ENCODE data around the gene ZC2HC1B. TPM values are rescaled to one million over a fixed set of nuclear protein-coding genes. Genes with fewer than 3 reads are reported as not detected.

Gene ZC2HC1B
- total and polyA plus RNA-seq, 9 of the 15 experiments (the other 6 are each of a cell fraction or from before 2014, with no cell fraction given): not detected

DNA sequence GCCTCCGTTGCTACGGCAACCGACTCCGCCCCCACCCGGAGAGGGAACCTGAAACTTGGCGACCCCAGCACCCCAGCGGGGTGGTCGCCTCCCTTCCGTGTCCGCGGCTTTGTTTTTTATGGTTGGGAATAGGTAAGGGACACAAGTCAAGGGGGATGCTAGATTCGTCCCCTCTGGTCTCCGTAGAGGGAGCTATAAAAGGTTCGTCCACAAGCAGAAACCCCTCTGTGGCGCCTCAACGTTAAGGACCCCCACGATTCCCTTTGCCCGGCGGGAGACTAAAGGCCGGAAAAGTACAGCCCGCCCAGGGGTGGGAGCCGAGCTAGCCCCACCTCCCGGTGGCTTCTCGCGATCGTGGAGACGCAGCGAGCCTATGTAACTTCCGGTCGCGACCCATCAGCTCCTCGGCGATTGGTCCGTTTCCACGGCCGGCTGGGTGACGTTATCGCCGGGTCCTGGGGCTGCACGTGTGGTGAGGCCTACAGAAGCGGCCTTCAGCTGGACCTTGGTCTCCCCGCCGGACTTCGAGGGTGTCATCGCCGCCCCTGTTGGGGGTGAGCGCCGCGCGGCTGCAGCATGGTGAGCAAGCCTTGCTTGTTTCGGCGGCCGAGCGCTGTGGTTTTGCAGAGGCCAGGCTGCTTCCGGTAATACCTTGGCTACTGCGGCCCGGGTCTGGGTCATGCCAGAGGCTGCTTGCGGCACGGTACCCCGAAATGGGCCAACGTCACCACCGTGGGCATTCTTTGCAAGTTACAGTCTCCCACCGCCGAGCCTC is 21.2 kb upstream of the ZC2HC1B start, which contains the start of gene LTV1 (continued):
- TF ChIP-seq PHF8 (IDR thresholded peaks at IDR 0.05; ENCODE audit: borderline replicate concordance, low read length) (peak; percentile 99), GTF2F1 (IDR thresholded peaks at IDR 0.05; ENCODE audit: low read depth, low read length) (peak; percentile 76; the same call in 1 of the 2 replicates), JUN (IDR thresholded peaks at IDR 0.05; ENCODE audit: borderline replicate concordance, low read depth, low read length) (peak; percentile 88; the same call in 1 of the 2 replicates), JUN (CRISPR knock-in tag; IDR thresholded peaks at IDR 0.05; ENCODE audit: borderline replicate concordance) (peak; percentile 98), ZKSCAN8 (CRISPR knock-in tag; IDR thresholded peaks at IDR 0.05) (peak; percentile 21; the same call in 1 of the 2 replicates), ZSCAN32 (CRISPR knock-in tag; IDR thresholded peaks at IDR 0.05) (0 out of 2 replicates have a peak, but pooled peaks have one; percentile 43), RFX7 (CRISPR knock-in tag; IDR thresholded peaks at IDR 0.05) (no peak), IRF2 (CRISPR knock-in tag; IDR thresholded peaks at IDR 0.05) (no peak), EP400 (IDR thresholded peaks at IDR 0.05) (peak; percentile 100), FOXA3 (CRISPR knock-in tag; conservative IDR thresholded peaks at IDR 0.05 in 1 of 2, IDR thresholded peaks at IDR 0.05 in 1 of 2) (peak in 1 of 2 experiments; percentile 79; a peak in 2 of 4 replicates), ZNF75A (CRISPR knock-in tag; IDR thresholded peaks at IDR 0.05) (no peak), DEAF1 (CRISPR knock-in tag; IDR thresholded peaks at IDR 0.05) (0 out of 2 replicates have a peak, but pooled peaks have one; percentile 39), CREM (IDR thresholded peaks at IDR 0.05; ENCODE audit: low read depth) (peak; percentile 97), HNRNPK (IDR thresholded peaks at IDR 0.05; ENCODE audit: low read depth, low read length, poor library complexity, severe bottlenecking) (no peak), ETS1 (conservative IDR thresholded peaks at IDR 0.05; ENCODE audit: control insufficient read depth, low read depth, low read length) (peak; percentile 89), PTTG1 (tag; IDR thresholded peaks at IDR 0.05; ENCODE audit: low read depth) (no peak), C11orf30 (IDR thresholded peaks at IDR 0.05; ENCODE audit: low read depth) (peak; percentile 95), TEAD2 (tag; IDR thresholded peaks at IDR 0.05) (no peak)
- TF ChIP-seq, protein P1, sequence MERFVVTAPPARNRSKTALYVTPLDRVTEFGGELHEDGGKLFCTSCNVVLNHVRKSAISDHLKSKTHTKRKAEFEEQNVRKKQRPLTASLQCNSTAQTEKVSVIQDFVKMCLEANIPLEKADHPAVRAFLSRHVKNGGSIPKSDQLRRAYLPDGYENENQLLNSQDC (CRISPR knock-in tag; IDR thresholded peaks at IDR 0.05): no peak
- TF ChIP-seq, protein P2, sequence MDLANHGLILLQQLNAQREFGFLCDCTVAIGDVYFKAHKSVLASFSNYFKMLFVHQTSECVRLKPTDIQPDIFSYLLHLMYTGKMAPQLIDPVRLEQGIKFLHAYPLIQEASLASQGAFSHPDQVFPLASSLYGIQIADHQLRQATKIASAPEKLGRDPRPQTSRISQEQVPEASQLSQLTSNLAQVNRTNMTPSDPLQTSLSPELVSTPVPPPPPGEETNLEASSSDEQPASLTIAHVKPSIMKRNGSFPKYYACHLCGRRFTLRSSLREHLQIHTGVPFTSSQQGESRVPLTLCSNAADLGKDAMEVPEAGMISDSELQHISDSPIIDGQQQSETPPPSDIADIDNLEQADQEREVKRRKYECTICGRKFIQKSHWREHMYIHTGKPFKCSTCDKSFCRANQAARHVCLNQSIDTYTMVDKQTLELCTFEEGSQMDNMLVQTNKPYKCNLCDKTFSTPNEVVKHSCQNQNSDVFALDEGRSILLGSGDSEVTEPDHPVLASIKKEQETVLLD (IDR thresholded peaks at IDR 0.05): peak; percentile 82

Data from K562 (cell line).